BE2C (cell line): ENCODE results near the gene TM9SF1.

Experiments
- DNase-seq: peaks from one replicate; pipeline ENCODE4 v3.0.0-alpha.2; 2020
- H3K27me3 ChIP-seq: fragments of 250-450 bp; sonication (Bioruptor Pico); 2 replicates; pipeline ENCODE4 v1.5.1; 2020; ENCODE audit warnings: mild to moderate bottlenecking
- H3K36me3 ChIP-seq: fragments of 250-450 bp; sonication (Bioruptor Pico); 2 replicates; pipeline ENCODE4 v1.5.1; 2020; ENCODE audit warnings: mild to moderate bottlenecking
- H3K4me1 ChIP-seq: fragments of 250-450 bp; sonication (Bioruptor Pico); 2 replicates; pipeline ENCODE4 v1.5.1; 2020
- H3K4me3 ChIP-seq: 2 replicates; pipeline ENCODE4 v1.5.1; 2011; ENCODE audit warnings: low read depth, low read length
- H3K9me3 ChIP-seq: fragments of 250-450 bp; sonication (Bioruptor Pico); 2 replicates; pipeline ENCODE4 v1.5.1; 2020
- CTCF ChIP-seq: IDR thresholded peaks from 2 replicates; pipeline ENCODE4 v1.5.1; 2012; ENCODE audit warnings: mild to moderate bottlenecking, low read depth, low read length

TM9SF1 gene

DNA sequence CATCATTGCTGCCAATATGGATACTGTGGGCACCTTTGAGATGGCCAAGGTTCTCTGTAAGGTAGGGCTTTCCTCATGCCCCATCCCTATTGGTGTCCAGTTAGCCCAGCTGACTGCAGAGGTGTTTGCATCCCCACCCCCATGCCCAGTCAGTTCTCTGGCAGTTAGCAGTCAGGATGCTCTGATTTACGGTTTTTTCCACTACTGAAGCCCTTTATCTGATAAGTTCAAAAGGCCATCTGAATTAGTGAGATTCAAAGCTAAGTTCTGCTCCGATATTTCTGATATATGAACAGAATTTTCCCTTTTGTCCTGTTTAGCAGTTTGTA, 38.3 kb upstream of the TM9SF1 start:
- peaks cover 17% of the 10 kb centered on the region for H3K36me3 ChIP-seq
- DNase-seq = no peak
- no peaks in the 10 kb centered on the region for H3K9me3 ChIP-seq
- no peak for TF ChIP-seq CTCF
- peaks cover 4% of the 10 kb centered on the region; the same call in 1 of the 2 replicates for H3K4me1 ChIP-seq
- H3K27me3 ChIP-seq = no peaks in the 10 kb centered on the region
- H3K4me3 ChIP-seq = peak overlapping the region; percentile 90

- Histone ChIP-seq H3K4me3 (peak within 1 kb of the TSS; percentile 90), H3K27me3 (no peaks in the 10 kb centered on the region), H3K36me3 (peaks cover 22% of the 10 kb centered on the region), H3K4me1 (peaks cover 4% of the 10 kb centered on the region; the same call in 1 of the 2 replicates), H3K9me3 (no peaks in the 10 kb centered on the region)
- no peak for TF ChIP-seq CTCF
- DNase-seq = no peak
Measured at GRCh38 chr14:24232645-24233537, 37.6 kb upstream of the TM9SF1 start, which contains the start of gene GMPR2. TSS of gene GMPR2 (plus strand) at chr14:24232929. CDS start at chr14:24233254, 325 bp downstream.

- no peaks in the 10 kb centered on the region for H3K9me3 ChIP-seq
- peaks cover 4% of the 10 kb centered on the region; the same call in 1 of the 2 replicates for H3K4me1 ChIP-seq
- peak within 1 kb of the TSS; percentile 90 for H3K4me3 ChIP-seq
- H3K27me3 ChIP-seq = no peaks in the 10 kb centered on the region
- no peak for TF ChIP-seq CTCF
- DNase-seq = peak; percentile 90
- peaks cover 25% of the 10 kb centered on the region for H3K36me3 ChIP-seq
Measured at GRCh38 chr14:24232121-24232644, 36.9 kb upstream of the TM9SF1 start, which contains the start of gene NEDD8. TSS of gene NEDD8 (minus strand) at chr14:24232367. CDS start at chr14:24232267, 100 bp downstream.

DNA sequence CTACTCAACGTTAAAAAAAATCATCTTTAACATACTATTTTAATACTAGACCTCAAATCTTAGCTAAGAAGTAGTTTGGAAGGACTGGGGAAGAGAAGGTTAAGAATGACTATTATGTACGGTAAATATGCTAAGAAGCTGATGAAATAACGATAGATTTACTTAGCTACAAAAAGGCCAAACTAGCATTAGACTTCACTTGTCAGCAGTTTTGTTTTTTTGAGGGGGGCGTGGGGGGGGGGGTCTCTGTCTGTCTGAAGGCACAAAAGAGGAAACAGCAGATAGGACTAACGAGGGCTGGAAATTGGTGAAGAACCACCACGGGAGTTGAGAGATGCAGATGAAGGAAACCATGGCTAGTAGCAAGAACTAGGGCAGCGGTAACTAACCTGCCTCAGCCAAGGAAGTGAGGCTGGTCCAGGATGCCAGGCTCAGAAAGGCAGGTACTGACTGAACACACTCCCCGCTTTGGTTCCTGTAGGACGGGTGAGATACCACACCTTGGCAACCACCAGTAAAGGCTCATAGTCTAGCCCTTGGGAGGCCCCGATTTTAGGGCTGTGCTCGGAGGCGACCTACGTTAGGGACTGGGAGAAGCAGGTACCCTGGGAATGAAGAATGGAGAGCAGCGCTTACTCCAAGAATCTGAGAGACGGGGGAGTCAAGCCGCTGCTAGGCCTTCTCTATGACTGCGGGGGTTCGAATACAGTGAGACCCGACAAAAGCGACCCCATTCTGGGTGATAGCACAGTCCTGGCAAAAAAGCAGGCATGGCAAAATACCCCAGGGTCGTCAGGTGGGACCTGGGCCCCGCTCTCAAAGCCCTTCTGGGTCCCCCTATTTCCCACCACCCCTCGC, 36.3 kb upstream of the TM9SF1 start:
- Histone ChIP-seq H3K4me1 (peaks cover 4% of the 10 kb centered on the region; the same call in 1 of the 2 replicates), H3K27me3 (no peaks in the 10 kb centered on the region), H3K36me3 (peaks cover 19% of the 10 kb centered on the region), H3K9me3 (no peaks in the 10 kb centered on the region), H3K4me3 (peak overlapping the region; percentile 90)
- DNase-seq = no peak
- no peak for TF ChIP-seq CTCF

DNA sequence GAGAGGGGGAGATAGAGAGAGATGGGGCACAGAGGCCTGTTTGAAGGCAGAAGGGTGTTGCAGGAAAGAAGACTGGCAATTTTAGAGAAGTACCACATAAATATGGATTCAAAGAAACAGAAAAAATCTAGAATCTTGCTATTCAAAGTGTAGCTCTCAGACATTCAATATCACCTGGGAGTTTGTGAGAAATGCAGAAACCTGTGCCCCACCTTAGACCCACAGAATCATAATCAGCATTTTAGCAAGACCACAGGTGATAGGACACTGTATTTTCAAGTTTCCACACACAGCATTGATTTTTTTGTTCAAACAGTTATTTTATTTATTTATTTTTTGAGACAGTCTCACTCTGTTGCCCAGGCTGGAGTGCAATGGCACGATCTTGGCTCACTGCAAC, 33.7 kb upstream of the TM9SF1 start:
- Histone ChIP-seq H3K4me3 (no peak overlapping the region), H3K9me3 (no peaks in the 10 kb centered on the region), H3K4me1 (peaks cover 4% of the 10 kb centered on the region; the same call in 1 of the 2 replicates), H3K36me3 (peaks cover 14% of the 10 kb centered on the region), H3K27me3 (no peaks in the 10 kb centered on the region)
- no peak for DNase-seq
- TF ChIP-seq CTCF = no peak
